RWPE1 (cell line): ENCODE data around the gene CANT1.

Experiments
- CTCF ChIA-PET: fragments of 350-600 bp; sonication (Branson Sonifier 250); formaldehyde crosslinking; extraction: SDS; loops from one replicate; lab custom pipeline; 2021; lab: Yijun Ruan, JAX
- POLR2A ChIA-PET: fragments of 400-600 bp; formaldehyde crosslinking; extraction: SDS; loops from one replicate; lab custom pipeline; 2020; ENCODE audit warnings: antibody characterized with exemption; ENCODE audit not compliant: low non-redundant PET; lab: Yijun Ruan, JAX
- DNase-seq: peaks from one replicate; pipeline ENCODE4 v3.0.0; 2012; ENCODE audit warnings: low spot score
- H3K27ac ChIP-seq: fragments of 450-650 bp; 2 replicates; pipeline ENCODE4 v1.5.1; 2017
- CTCF ChIP-seq: fragments of 450-650 bp; conservative IDR thresholded peaks from 2 replicates; pipeline ENCODE4 v1.5.1; 2017; ENCODE audit warnings: low read depth, mild to moderate bottlenecking

Gene CANT1

GRCh38 chr17:78973792-78974520 is 35.6 kb downstream of the CANT1 start:
- ChIA-PET POLR2A (interaction anchor here (0.6 kb wide), 1 partner anchor 51 kb away, joined by 3 read pairs; no protein-coding TSS in a partner anchor), CTCF (interaction anchor here (0.5 to 3.7 kb wide), 2 partner anchors 108 to 331 kb away, joined by 3 to 44 read pairs; no protein-coding TSS in a partner anchor)
- DNase-seq = no peak
- no peak for TF ChIP-seq CTCF
- H3K27ac ChIP-seq = peak overlapping the region; percentile 88

GRCh38 chr17:78973196-78973595 is 36.4 kb downstream of the CANT1 start:
- peak overlapping the region; percentile 88 for H3K27ac ChIP-seq
- CTCF ChIA-PET = interaction anchor here (3.7 kb wide), 1 partner anchor 107 kb away, joined by 44 read pairs; no protein-coding TSS in a partner anchor
- TF ChIP-seq CTCF = no peak
- POLR2A ChIA-PET = no interaction called here
- DNase-seq = no peak

- POLR2A ChIA-PET = no interaction called here
- CTCF ChIA-PET = interaction anchor here (3.7 kb wide), 1 partner anchor 106 kb away, joined by 44 read pairs; no protein-coding TSS in a partner anchor
Observed at GRCh38 chr17:78972507-78973105, 37.0 kb downstream of the CANT1 start.

GRCh38 chr17:78971756-78972506 is 37.6 kb downstream of the CANT1 start:
- TF ChIP-seq CTCF = no peak
- ChIA-PET CTCF (interaction anchor here (0.6 to 3.7 kb wide), 11 partner anchors 11 to 131 kb away, joined by 3 to 44 read pairs (median 4); partner anchors contain the start of gene TIMP2), POLR2A (no interaction called here)
- peak overlapping the region; percentile 88 for H3K27ac ChIP-seq
- DNase-seq = no peak

More at GRCh38 chr17:78972507-78973105, 37.0 kb downstream of the CANT1 start:
- no peak for TF ChIP-seq CTCF
- DNase-seq = no peak
- peak overlapping the region; percentile 88 for H3K27ac ChIP-seq

- H3K27ac ChIP-seq = peak overlapping the region; percentile 88
- POLR2A ChIA-PET = no interaction called here
- CTCF ChIA-PET = interaction anchor here (0.6 to 3.7 kb wide), 16 partner anchors 8 to 375 kb away, joined by 3 to 44 read pairs (median 4); no protein-coding TSS in a partner anchor
- TF ChIP-seq CTCF = peak; percentile 94
- peak; percentile 65 for DNase-seq
Observed at GRCh38 chr17:78970834-78971755, 38.5 kb downstream of the CANT1 start.
